Measurements from ENCODE around the gene ANAPC15. TPM values are rescaled to one million over a fixed set of nuclear protein-coding genes. Genes with fewer than 3 reads are reported as not detected.

The ANAPC15 gene
- total RNA-seq, 4 donors from 2014 or later, result 5.0 to 27.8 (median 24.9) TPM

GRCh38 chr11:72120930-72121329 lies 8.4 kb upstream of the ANAPC15 start:
- WGBS, 2 donors, result 79 to 81% methylated on average over 2 of the region's 2 CpGs
- DNase-seq (ENCODE audit: low spot score in 2 of 2), result no peak
- TF ChIP-seq POLR2A (IDR thresholded peaks at IDR 0.05), result no peak
- TF ChIP-seq CTCF (IDR thresholded peaks at IDR 0.05), result no peak
- intact Hi-C loops (cut with DNase I; ENCODE audit: low total_unique reads), result no loop called here
- H3K4me3 ChIP-seq (ENCODE audit: low read depth, poor library complexity, severe bottlenecking), result no peak overlapping the region

GRCh38 chr11:72119198-72119597 lies 6.7 kb upstream of the ANAPC15 start:
- H3K4me3 ChIP-seq (ENCODE audit: low read depth, poor library complexity, severe bottlenecking), result no peak overlapping the region
- no peak for TF ChIP-seq POLR2A (IDR thresholded peaks at IDR 0.05)
- no peak for TF ChIP-seq CTCF (IDR thresholded peaks at IDR 0.05)
- 77% methylated on average over 6 of the region's 6 CpGs for WGBS, 2 donors
- intact Hi-C loops (cut with DNase I; ENCODE audit: low total_unique reads), result no loop called here
- no peak for DNase-seq (ENCODE audit: low spot score in 2 of 2)

GRCh38 chr11:72116019-72116755 lies 3.7 kb upstream of the ANAPC15 start:
- H3K4me3 ChIP-seq (ENCODE audit: low read depth, poor library complexity, severe bottlenecking), result no peak overlapping the region
- WGBS, 2 donors, result 94 to 95% methylated on average over 6 of the region's 6 CpGs
- TF ChIP-seq CTCF (IDR thresholded peaks at IDR 0.05), result no peak
- TF ChIP-seq POLR2A (IDR thresholded peaks at IDR 0.05), result no peak
- no peak for DNase-seq (ENCODE audit: low spot score in 2 of 2)
- intact Hi-C loops (cut with DNase I; ENCODE audit: low total_unique reads), result no loop called here

- DNase-seq (ENCODE audit: low spot score in 2 of 2), result no peak
- TF ChIP-seq CTCF (IDR thresholded peaks at IDR 0.05) (no peak), POLR2A (IDR thresholded peaks at IDR 0.05) (no peak)
- intact Hi-C loops (cut with DNase I; ENCODE audit: low total_unique reads), result no loop called here
- 61 to 76% methylated on average over 1 of the region's 1 CpG for WGBS, 2 donors
- no peak overlapping the region for H3K4me3 ChIP-seq (ENCODE audit: low read depth, poor library complexity, severe bottlenecking)
Observed at GRCh38 chr11:72114570-72114969, 2.1 kb upstream of the ANAPC15 start.

- 47 to 56% methylated on average over 9 of the region's 9 CpGs for WGBS, 2 donors
- no peak overlapping the region for H3K4me3 ChIP-seq (ENCODE audit: low read depth, poor library complexity, severe bottlenecking)
- DNase-seq (ENCODE audit: low spot score in 2 of 2), result no peak
- intact Hi-C loops (cut with DNase I; ENCODE audit: low total_unique reads), result no loop called here
- TF ChIP-seq POLR2A (IDR thresholded peaks at IDR 0.05) (no peak), CTCF (IDR thresholded peaks at IDR 0.05) (no peak)
Observed at GRCh38 chr11:72112978-72113808, 698 bp upstream of the ANAPC15 start.
